Limb (tissue), 2 donors: ENCODE results near the gene DCLK1.

Experiments
- DNase-seq, 2 donors: peaks; one replicate each; pipeline ENCODE4 v3.0.0-alpha.2; 2016; ENCODE audit errors: extremely low spot score in 2 of 2

DCLK1 gene

DNA sequence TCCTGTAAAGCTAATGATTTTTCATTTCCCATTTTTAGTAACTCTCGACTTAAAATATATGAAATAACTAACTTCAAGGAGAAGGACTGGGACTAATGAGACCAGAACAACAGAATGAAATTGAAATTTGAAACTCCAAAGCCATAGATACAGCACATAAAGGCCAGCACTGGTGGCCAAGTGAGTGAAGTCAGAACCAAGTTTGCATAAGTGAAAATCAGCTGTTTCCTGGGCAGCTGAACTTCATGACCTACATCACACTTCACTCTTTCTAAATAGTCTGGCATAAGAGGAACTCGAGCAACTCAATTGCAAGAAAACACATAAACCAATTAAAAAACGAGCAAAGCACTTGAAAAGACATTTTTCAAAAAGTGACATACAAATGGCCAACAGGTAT is 84.5 kb downstream of the DCLK1 start:
- no peak for DNase-seq

DNA sequence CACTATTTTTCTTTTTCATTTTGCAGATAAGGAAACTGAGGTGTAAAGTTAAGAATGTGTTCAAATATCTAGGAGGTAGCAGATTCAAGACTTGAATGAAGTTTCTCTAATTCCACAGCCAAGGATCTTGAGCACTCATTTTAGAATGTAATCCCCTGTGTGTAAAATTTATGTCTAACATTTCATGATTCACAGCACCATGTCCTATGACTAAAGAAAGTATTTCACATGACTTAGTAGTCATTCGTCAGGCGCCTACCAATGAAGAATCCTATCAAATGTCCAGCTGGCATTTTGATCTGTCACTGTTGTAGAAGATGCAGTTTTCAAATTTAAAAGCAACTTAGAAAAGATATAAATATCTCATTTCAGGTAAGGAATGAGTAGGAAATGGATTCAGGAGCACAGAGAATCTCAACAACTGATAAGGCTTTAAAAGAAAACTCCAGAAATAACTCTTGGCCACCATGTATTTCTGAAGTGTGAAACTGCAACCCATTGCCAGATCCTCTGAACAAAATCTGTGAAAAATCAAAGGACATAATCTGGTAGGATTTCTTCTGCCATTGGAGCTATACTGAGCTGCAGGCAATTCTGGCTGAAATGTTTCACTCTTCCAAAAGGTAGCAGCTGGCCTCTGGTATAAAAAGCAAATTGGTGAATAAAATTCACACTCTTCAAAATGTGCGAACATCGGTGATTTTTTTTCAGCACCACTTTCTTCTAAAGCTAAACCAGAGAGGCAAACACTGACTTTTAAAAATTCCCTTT is 92.2 kb downstream of the DCLK1 start:
- no peak for DNase-seq

DNA sequence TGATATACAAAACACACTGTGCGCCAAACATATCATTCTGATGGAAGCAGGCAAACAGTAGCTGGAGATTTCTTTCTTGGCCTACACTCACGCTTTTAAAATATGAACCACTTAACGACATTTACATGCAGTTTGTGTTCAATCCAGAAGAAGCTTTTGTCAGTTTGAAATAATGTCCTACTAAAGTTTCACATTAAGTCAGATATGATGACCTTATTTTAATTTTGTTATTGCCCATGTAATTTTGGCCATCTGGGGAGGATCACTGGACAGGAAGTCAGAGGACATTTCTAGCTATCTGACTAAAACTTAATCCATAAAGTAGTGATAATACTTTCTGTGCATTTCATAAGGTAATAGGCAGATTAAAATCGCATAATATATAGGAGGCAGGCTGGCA is 98.1 kb downstream of the DCLK1 start:
- no peak for DNase-seq

DNA sequence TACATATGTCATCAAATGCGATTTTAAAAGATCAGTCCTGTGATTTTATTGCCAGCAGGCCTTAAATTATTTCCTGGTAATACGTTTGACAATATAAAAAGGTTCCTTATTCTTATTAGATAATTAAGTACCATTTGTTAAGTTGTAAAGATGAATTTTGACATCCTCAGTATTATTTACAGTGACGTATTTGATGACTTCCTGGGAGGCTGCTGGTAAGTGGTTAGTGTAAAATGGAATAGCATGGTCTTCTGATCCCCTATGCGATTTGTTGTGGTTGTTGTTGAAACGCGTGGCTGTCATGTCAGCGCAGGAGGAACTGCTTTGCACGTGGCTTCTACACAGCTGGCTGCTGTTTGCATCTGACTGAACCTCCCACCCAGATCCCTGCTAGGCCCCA is 99.7 kb downstream of the DCLK1 start:
- no peak for DNase-seq

DNA sequence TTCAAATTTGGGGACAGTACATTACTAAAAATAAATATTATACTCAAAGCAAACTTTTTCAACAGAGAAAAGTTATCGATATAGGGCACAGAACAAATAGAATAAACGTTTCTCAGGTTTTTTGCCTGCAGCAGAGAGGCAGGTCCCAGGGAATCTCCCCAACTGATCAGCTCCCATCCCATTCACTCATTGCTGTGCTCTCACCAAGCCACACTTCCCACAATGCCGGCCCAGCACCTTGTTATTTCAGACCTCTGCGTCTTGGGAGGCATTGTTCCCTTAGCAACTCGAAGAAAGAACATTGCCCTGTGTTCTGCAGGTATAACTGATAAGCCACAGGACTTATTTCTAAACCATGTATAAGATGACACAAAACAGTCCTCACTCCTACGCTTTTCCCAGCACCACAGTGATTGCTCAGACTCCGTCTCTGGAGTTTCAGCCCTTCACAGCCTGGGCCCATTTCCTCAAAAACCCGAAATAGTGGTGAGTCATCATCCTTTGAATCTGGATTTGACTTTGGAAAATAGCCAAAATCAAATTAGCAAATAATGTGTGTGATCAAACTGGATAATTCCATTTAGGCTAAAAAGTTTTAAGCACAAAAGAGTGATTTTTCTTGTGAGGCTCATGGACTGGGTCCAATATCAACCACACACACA is 100.4 kb downstream of the DCLK1 start:
- peak in 1 of 2 donors; percentile 24 for DNase-seq

DNA sequence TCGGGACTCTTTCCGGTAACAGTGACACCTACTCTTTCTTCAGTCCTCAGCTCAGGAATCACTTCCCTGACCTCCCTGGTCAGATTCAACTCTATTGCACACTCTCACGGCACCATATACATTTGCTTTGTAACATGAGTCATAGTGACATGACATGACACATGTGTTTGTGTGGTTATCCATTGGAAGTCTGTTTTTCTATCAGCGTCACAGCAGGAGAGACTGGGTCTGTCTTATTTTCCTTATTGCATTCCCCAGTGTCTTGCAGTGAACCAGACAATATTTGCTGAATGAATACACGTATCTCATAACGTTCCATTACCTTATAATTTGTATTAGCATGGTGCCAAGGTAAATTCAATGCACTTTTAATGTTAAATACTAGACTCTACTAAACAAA is 102.0 kb downstream of the DCLK1 start:
- DNase-seq, result no peak

DNA sequence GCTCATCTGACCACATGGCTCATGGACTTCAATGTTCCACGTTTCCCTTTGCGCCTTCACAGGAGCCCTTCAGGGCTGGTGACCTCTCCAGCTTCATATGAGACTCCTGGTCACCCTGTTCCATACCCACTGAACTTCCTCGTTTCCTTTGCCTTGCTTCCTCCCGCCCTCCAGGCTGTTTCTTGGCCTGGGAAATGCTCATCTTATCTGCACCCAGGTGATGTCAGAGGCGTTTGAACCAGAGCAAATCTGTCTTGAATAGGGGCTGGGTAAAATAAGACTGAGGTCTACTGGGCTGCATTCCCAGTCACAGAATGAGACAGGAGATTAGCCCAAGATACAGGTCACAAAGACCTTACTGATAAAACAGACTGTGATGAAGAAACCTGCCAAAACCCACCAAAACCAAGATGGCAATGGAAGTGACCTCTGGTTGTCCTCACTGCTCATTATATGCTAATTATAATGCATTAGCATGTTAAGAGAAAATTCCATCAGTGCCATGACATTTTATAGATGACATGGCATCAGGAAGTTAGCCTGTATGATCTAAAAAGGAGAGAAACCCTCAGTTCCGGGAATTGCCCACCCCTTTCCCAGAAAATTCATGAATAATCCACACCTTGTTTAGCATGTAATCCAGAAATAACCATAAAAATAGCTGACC is 102.7 kb downstream of the DCLK1 start:
- no peak for DNase-seq

DNA sequence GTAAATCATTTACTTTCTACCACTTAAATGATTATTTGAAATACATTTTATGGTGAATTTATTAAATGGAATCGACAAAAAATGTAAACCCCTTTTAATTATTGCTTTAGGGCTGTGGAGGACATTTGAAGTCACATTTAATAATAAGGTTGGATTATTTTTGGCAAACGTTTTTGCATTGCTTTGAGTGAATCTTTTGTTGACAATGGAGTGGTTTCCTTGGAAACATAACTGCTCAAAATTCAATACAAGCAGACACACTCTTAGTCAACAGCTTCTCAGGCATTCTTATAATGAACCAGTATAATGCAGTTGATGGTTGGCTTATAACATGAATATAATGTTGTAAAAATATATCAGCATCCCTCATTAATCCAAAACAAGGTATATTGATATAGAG is 104.7 kb downstream of the DCLK1 start:
- DNase-seq, result peak in 1 of 2 donors; percentile 18

DNA sequence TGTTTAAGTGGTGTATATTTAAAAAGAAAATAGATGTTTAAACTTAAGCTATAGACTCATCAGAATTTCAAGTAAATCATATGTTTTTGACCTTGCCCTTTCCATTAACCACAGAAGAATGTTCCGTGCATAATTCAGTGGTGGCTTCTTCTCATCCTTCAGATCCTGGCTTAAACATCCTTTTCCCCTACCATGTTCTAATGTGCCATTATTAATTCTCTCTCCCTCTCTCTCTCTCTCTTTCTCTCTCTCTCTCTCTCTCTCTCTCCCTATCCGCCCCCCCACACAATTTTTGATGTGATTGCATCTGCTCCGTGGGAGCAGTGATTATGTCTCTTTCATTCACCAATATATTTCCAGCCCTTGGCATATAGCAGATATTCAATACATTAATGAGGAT is 116.4 kb downstream of the DCLK1 start:
- DNase-seq, result no peak

DNA sequence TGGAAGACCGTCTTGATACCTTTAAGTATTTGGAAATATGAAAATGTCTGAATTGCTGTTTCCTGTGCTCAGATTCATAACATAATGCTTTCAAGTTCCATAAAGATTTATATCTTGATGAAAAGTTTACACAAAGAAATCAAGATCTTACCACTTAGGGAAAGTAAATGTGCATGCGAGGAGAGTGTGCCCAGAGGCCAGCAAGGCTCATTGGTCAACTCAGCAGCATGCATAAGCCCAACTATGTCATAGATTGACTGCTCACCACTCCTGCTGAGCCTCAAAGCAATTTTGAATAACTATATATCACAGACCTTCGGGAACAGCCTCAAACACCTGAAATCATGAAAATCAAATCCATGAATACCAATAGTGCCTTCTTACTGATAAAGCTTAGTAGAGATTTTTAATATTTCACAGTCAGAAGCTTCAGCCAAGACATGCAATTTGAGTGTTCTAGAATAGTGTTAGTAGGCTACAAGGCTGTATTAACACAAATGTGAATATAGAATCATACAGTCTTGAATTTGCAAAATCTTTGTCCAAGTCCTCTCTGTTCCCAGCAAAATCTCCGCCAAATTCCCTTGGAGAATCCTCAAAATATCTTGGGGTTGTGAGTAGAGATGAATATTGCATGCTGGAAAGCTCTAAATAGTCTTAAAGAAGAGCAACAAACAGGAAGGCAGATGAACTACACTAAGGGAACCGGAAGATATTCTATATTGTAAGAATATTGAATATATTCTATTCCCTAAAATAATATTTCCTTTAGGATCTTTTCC is 124.1 kb downstream of the DCLK1 start:
- DNase-seq, result no peak

DNA sequence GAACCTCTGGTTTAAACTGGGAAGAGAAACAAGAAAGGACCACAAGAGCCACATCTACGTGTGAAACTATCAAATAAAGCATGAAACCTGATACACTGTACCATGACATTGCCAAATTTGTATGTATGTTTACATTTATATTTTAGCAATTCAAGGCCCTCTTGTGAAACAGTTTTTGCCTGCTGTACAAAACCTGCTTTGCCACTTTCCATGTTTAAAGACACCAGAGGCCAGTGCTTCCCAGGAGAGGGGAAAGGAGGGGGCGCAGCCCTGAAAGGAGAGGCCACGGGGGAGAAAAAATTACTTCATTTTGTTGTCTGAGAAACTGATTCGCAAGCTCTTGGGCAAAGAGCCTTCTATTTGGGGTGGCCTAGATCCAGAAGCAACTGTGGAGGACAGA is 124.8 kb downstream of the DCLK1 start:
- no peak for DNase-seq

DNA sequence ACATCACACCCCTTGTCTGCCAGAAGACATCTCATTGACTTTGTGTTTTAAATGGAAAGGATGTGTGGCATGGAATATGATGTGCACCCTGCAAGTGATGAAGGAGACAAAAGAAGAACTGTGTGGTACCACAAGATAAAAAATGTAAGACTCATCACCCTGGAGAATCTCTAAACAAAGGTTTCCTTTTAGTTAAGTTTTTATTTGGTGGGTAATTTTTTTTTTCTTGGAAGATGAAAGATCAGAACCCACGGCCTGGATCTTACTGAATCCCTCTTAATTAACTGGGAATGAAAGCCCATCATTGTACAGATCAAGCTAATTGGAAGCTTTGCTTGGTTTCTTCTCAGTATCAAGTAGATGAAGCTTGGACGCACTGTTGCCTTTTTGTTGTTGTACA is 129.6 kb downstream of the DCLK1 start:
- no peak for DNase-seq

DNA sequence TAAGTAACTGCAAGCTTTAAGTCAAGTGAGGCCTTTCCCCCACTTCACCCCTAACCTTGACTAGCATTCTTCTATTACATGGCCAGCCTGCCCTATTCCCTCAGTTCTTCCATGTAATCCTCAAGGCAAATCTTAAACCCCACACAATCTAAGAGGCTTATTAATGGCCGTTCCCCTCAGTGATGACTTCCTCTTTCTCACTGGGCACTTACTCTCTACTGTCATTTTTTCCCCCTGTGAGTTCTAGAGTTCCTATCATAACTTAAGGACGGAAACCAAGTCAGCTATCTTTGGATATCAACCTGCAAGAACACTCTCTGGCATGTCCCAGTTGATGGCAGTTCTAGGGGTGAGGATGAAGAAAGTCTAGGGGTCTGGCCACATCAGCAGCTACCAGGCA is 131.2 kb downstream of the DCLK1 start:
- DNase-seq, result no peak

DNA sequence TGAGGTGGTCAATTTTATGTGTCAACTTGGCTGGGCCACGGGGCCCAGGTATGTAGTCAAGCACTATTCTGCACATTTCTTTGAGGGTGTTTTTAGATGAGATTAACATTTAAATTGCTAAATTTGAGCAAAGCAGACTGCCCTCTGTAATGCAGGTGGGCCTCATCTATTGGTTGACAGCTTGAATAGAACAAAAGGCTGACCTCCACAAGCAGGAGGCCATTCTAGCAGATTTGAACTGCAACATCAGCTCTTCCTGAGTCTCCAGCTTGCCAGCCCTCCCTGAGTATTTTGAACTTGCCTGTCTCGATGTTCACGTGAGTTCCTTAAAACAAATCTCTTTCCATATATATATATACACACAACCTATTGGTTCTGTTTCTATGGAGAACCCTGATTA is 134.8 kb downstream of the DCLK1 start:
- DNase-seq, result no peak

DNA sequence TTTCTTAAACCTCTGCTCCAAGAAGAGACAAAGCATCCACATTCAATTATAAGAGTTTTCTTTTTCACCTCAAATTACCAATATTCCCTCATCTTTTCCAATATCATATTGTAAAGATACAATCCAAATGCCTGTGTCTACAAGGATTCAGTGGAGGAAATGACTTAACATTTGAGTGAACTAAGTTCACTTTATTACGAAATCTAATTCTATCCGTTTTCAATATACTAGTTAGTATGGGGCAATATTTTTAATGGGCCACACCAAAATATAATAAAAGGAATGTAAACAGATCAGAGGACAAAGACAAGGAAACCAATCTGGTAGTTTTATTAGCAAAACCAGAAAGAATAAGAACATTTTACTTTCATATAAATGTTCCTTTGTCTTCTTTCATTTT is 136.0 kb downstream of the DCLK1 start:
- DNase-seq, result no peak

DNA sequence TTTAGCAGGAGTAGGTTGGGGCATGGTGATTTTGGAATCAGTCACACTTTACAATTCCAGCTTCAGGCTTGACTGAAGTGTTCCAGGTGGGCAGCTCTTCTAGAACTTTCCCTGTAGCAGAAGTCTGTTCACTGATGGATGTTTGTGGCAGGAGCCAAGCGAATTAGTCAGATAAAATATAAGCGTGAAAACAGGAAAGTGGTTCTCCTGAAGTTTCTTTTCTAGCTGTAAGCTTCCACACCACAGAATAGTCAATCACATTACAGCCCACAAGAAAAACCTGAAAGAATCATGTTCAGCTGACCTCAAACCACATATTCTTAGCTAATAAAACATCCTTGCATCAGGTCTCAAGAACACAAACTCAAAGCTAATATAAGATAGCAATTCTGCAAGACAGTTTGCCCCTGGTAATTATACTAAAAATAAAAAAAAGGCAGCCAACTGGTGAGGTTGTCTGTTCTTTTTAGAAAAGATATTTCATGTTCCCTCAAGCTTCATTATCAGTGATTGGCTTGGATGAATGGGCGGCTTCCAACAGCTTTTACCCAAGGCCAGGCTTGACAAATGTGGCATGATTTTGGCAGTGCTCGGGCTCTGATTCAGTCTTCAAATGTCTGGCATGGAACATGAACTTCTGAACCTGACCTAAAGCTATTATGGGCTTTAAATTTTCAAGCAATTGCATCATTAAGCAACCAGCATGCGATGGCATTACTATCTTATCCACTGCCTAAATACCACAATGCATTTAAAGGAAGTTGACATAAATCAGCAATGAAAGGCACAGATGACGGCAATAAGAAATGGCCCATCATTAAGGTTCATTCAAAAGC is 136.8 kb downstream of the DCLK1 start:
- no peak for DNase-seq

DNA sequence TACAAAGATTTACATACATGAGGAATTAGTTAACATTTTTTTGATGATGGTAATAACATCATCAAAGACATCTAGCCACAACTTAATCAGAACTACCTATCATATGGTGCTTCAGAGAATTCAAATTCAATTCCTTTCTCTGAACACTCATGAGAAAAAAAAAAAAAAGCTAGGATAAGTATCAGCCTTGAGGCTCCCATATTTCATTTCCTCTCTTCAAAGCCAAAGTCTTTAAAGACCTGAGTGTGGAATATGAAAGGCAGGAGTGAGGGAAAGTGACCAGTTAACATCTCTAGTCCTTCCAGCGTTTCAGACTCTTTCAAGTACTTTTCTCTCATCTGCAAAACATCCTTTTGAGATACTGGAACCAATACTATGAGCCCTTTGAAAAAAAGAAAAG is 137.5 kb downstream of the DCLK1 start:
- DNase-seq, result no peak

DNA sequence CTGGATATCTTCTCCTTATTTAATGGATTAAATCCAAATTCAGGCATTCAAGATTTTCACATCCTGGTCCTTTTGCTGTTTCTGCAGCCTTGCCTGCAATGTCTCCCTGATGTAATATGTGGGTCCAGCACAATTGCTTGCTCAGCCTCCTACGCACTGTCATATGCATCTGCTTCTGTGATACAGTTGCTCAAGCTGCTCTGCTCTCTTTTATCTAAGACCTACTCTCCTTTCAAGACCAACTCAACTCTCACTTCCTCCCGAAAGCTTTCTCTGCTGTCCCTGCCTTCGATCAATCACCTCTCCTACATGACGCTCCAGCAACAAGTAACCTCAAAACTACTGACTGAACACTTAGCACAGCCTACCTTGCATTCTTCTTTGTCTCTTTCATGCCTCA is 138.2 kb downstream of the DCLK1 start:
- no peak for DNase-seq

DNA sequence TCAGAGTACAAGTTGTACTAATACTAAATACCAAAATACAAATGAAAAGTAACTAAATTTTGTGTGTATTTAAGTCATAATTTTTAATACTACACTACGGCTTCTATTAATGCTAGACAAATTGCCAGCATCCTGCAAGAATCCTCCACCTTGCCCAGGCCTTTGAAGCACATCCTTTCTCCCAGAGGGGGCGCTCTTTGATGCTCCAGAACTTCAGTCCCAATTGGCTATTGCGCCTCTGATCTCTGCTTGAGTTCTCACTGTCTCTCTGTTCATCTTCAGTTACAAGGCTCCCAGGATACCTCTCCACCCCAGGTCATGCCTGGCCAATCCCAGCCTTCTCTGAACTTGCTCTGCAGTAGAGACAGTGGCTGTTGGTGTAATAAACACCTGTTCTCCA is 141.0 kb downstream of the DCLK1 start:
- DNase-seq, result no peak

DNA sequence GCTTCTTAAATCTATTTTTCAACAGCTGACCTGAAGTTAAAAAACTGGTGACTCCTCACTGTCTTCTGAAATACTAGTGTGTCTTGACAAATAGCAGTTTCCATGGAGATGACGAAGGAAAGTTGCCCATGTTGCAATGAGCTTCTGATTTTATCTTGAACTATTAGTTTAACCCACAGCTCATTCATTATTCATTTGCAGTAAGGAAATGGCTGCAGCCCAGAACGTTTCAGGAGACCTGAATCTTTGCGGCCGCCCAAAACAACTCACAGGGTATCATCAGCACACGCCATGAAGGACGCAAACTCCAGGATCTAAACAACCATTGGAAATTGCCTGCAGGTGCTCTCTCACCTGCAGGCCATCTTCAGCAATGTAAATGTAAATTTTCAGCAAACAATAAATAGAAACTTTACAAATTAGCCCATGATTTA is 142.5 kb downstream of the DCLK1 start:
- no peak for DNase-seq
